HepG2 (cell line): Measurements from ENCODE around the gene PDE4D. TPM values are rescaled to one million over a fixed set of nuclear protein-coding genes. Genes with fewer than 3 reads are reported as not detected.

ENCODE experiments used
- ATAC-seq: fragments of 200-7000 bp; cut with Tn5 transposase; 3 replicates; pipeline ENCODE4 v1.9.1; 2020; ENCODE audit warnings: mild to moderate bottlenecking, moderate library complexity
- BruUV-seq: library from RNA; stranded (reverse); fragments of 400-500 nt; replicated peaks from 2 replicates; lab custom pipeline; 2021; lab: Mats Ljungman, UMichigan
- CTCF ChIA-PET: fragments of 300-600 bp; formaldehyde crosslinking; extraction: SDS; loops from one replicate; lab custom pipeline; 2021; ENCODE audit warnings: low total read pairs, inconsistent platforms, low intra/inter-chr PET ratio; lab: Yijun Ruan, JAX
- POLR2A ChIA-PET: fragments of 350-600 bp; sonication (Branson Sonifier 250); formaldehyde crosslinking; loops from one replicate; lab custom pipeline; 2020; ENCODE audit warnings: antibody characterized with exemption, inconsistent platforms; lab: Yijun Ruan, JAX
- DNase-seq: peaks from one replicate; pipeline ENCODE4 v3.0.0-alpha.2; 2015; ENCODE audit warnings: low spot score
- FAIRE-seq: peaks from 3 replicates; lab custom pipeline; 2011; peaks lifted over from hg19 to GRCh38; lab: Jason Lieb, UNC
- H2AFZ ChIP-seq: one replicate; pipeline ENCODE4 v1.6.1; 2011; ENCODE audit warnings: low read length, inconsistent platforms
- H3K27ac ChIP-seq: fragments of 300-600 bp; 3 replicates; pipeline ENCODE4 v1.8.0; 2011; ENCODE audit warnings: mixed run types, mild to moderate bottlenecking, mixed read lengths, low read length, inconsistent platforms; ENCODE audit not compliant: insufficient read depth; ENCODE audit errors: extremely low read length
- H3K27me3 ChIP-seq, 2 experiments: fragments of 200-600 bp in 1 of 2; 2 replicates in 1 of 2; 3 replicates in 1 of 2; pipeline versions ENCODE4 v1.6.0 to v1.8.0; 2011; ENCODE audit warnings: low read length in 2 of 2, mild to moderate bottlenecking in 2 of 2, moderate library complexity in 2 of 2, inconsistent platforms in 1 of 2; ENCODE audit not compliant: insufficient read depth in 2 of 2, control insufficient read depth in 1 of 2
- H3K36me3 ChIP-seq, 2 experiments: fragments of 200-600 bp in 1 of 2; replicated peaks in 1 of 2; 2 replicates in 1 of 2; 3 replicates in 1 of 2; pipeline versions ENCODE4 v1.5.1 to v1.8.0; 2011; ENCODE audit warnings: low read length in 2 of 2, inconsistent platforms in 1 of 2; ENCODE audit not compliant: insufficient read depth in 2 of 2, control insufficient read depth in 1 of 2
- H3K4me1 ChIP-seq: 2 replicates; pipeline ENCODE4 v1.5.1; 2012; ENCODE audit warnings: low read length, inconsistent platforms; ENCODE audit not compliant: insufficient read depth
- H3K4me2 ChIP-seq: 2 replicates; pipeline ENCODE4 v1.6.0; 2011; ENCODE audit warnings: low read depth, low read length, inconsistent platforms
- H3K4me3 ChIP-seq, 3 experiments: fragments of 200-600 bp in 1 of 3; sonication (generic), shearing (Covaris generic) in 1 of 3; replicated peaks in 1 of 3; 2 replicates each; pipeline ENCODE4 v1.5.1; 2011 to 2016; ENCODE audit warnings: low read length in 3 of 3, inconsistent platforms in 2 of 3, low read depth in 2 of 3, mild to moderate bottlenecking in 2 of 3, control low read depth in 1 of 3, mixed read lengths in 1 of 3; ENCODE audit not compliant: insufficient read depth in 1 of 3
- H3K79me2 ChIP-seq: one replicate; pipeline ENCODE4 v1.6.1; 2011; ENCODE audit warnings: low read length, inconsistent platforms; ENCODE audit not compliant: insufficient read depth
- H3K9ac ChIP-seq: 2 replicates; pipeline ENCODE4 v1.6.0; 2011; ENCODE audit warnings: mild to moderate bottlenecking, low read depth, low read length, inconsistent platforms; ENCODE audit not compliant: insufficient read depth
- H3K9me3 ChIP-seq: 2 replicates; pipeline ENCODE4 v1.5.1; 2012; ENCODE audit warnings: mild to moderate bottlenecking, low read length
- H4K20me1 ChIP-seq: 2 replicates; pipeline ENCODE4 v1.6.0; 2011; ENCODE audit warnings: inconsistent platforms, mild to moderate bottlenecking, low read length, moderate library complexity; ENCODE audit not compliant: insufficient read depth
- DR1 ChIP-seq: sonication (generic); formaldehyde crosslinking; IDR thresholded peaks from 2 replicates; pipeline ENCODE4 v1.8.0; 2021; ENCODE audit warnings: mild to moderate bottlenecking, missing genetic modification reagents, inconsistent platforms
- MIXL1 ChIP-seq: IDR thresholded peaks from 2 replicates; pipeline ENCODE4 v1.6.1; 2016
- XBP1 ChIP-seq: sonication (generic); formaldehyde crosslinking; IDR thresholded peaks from 2 replicates; pipeline ENCODE4 v1.5.0; 2020; ENCODE audit warnings: missing genetic modification reagents
- ZBTB20 ChIP-seq: sonication (generic); formaldehyde crosslinking; IDR thresholded peaks from 2 replicates; pipeline ENCODE4 v1.8.1; 2023; ENCODE audit warnings: missing genetic modification reagents, low read depth, mild to moderate bottlenecking, borderline replicate concordance
- ZNF44 ChIP-seq: sonication (generic); formaldehyde crosslinking; IDR thresholded peaks from 2 replicates; pipeline ENCODE4 v1.5.1; 2020; ENCODE audit warnings: mild to moderate bottlenecking, missing genetic modification reagents
- WGBS: methylation state at CpG from one replicate; pipeline ENCODE4 v1.1.6; 2017; ENCODE audit warnings: low lambda C conversion rate; 5-methylcytosine and 5-hydroxymethylcytosine counted together
- in situ Hi-C: cut with HindIII; loops from 2 replicates; pipeline ENCODE4 v1.10.0; 2017; ENCODE audit warnings: low pct_unique_long_range_greater_than_20kb; ENCODE audit not compliant: extremely low pct_ligation_motif_present
- intact Hi-C: fragments of 100-400 bp; cut with micrococcal nuclease; formaldehyde crosslinking; loops from one replicate; pipeline ENCODE4 v1.10.0; 2022; ENCODE audit not compliant: unreplicated experiment
- polyA plus RNA-seq, 8 experiments: library from polyadenylated mRNA; depleted of rRNA in 3 of 8; stranded (reverse) in 7 of 8; unstranded in 1 of 8; fragments of >200 nt; fragmentation: Illumina TruSeq in 4 of 8; extraction: Trizol in 4 of 8; gene quantifications; 2 replicates each; pipeline versions ENCODE4 v1.2.1 to v1.2.3, GENCODE V29; 2011 to 2016; ENCODE audit warnings: low read depth in 4 of 8, missing spikeins in 1 of 8, mixed read lengths in 1 of 8; ENCODE audit not compliant: insufficient read depth in 1 of 8
- total RNA-seq, 5 experiments: library from RNA; depleted of rRNA; stranded (reverse); fragments of >200 nt; fragmentation: Illumina TruSeq; extraction: Trizol; gene quantifications; 2 replicates each; pipeline ENCODE4 v1.2.3, GENCODE V29; 2016; ENCODE audit warnings: low read depth in 1 of 5
- TF ChIP-seq, protein P1 (sequence below): sonication (generic); formaldehyde crosslinking; IDR thresholded peaks from 2 replicates; pipeline ENCODE4 v1.4.0; 2020; ENCODE audit warnings: missing genetic modification reagents, borderline replicate concordance
- TF ChIP-seq, protein P2 (sequence below): IDR thresholded peaks from 2 replicates; pipeline ENCODE4 v1.6.1; 2018; ENCODE audit warnings: missing genetic modification reagents, mild to moderate bottlenecking, missing compliant biosample characterization

Gene PDE4D
- total and polyA plus RNA-seq, 2 of the 13 experiments (the other 11 are each of a cell fraction or from before 2014, with no cell fraction given) = 7.0 to 12.2 TPM

- BruUV-seq = no TSS peak
- ChIA-PET CTCF (no interaction called here), POLR2A (no interaction called here)
- H3K4me1 ChIP-seq = peaks cover 9% of the 10 kb centered on the region
- H4K20me1 ChIP-seq = no peaks in the 10 kb centered on the region; the same call in 1 of the 2 replicates
- H3K36me3 ChIP-seq = no peaks in the 10 kb centered on the region
- H3K4me2 ChIP-seq = no peak overlapping the region
- H2AFZ ChIP-seq = no peak overlapping the region
- ATAC-seq = no peak
- H3K27me3 ChIP-seq = no peaks in the 10 kb centered on the region
- intact Hi-C loops = no loop called here
- no peak overlapping the region for H3K4me3 ChIP-seq
- FAIRE-seq = no peak
- DNase-seq = no peak
- no peaks in the 10 kb centered on the region for H3K9me3 ChIP-seq
- TF ChIP-seq ZNF44 (CRISPR knock-in tag) (no peak), XBP1 (CRISPR knock-in tag) (no peak)
- TF ChIP-seq, all 625 proteins: peak for 0
- no peak overlapping the region for H3K27ac ChIP-seq
- in situ Hi-C loops = no loop called here
- H3K9ac ChIP-seq = no peak overlapping the region
- H3K79me2 ChIP-seq = no peaks in the 10 kb centered on the region
Measured at GRCh38 chr5:59115345-59115744, 778.2 kb downstream of the PDE4D start.

DNA sequence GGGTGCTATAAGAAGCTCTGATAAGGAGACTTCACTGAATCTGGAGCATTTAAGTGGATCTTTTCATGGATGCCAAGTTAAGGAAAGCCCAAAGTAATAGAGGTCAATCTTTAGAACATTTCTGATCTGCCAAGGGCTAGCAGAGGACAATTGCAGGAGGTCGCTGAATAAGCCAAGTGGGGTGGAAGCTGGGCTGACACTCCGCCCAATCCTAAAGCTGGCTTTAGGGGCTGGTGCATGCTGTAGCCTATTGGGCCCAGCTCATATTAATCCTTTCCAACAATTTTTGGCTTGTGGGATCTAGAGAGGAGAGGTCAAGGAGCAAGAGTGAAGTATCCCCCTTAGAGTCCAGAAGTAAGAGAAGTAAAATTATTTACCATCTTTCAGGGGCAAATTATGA lies 784.1 kb downstream of the PDE4D start:
- H2AFZ ChIP-seq = no peak overlapping the region
- no peak overlapping the region for H3K4me3 ChIP-seq
- no peak overlapping the region for H3K4me2 ChIP-seq
- H3K27me3 ChIP-seq = no peaks in the 10 kb centered on the region
- 62% methylated on average over 2 of the region's 2 CpGs for WGBS
- no peaks in the 10 kb centered on the region for H3K9me3 ChIP-seq
- no peaks in the 10 kb centered on the region for H3K4me1 ChIP-seq
- no TSS peak for BruUV-seq
- H3K27ac ChIP-seq = no peak overlapping the region
- no peaks in the 10 kb centered on the region for H3K36me3 ChIP-seq
- intact Hi-C loops (no loop called here), in situ Hi-C loops (no loop called here)
- no peak for DNase-seq
- CTCF ChIA-PET = no interaction called here
- POLR2A ChIA-PET = no interaction called here
- no peak overlapping the region for H3K9ac ChIP-seq
- FAIRE-seq = no peak
- TF ChIP-seq, protein P1, sequence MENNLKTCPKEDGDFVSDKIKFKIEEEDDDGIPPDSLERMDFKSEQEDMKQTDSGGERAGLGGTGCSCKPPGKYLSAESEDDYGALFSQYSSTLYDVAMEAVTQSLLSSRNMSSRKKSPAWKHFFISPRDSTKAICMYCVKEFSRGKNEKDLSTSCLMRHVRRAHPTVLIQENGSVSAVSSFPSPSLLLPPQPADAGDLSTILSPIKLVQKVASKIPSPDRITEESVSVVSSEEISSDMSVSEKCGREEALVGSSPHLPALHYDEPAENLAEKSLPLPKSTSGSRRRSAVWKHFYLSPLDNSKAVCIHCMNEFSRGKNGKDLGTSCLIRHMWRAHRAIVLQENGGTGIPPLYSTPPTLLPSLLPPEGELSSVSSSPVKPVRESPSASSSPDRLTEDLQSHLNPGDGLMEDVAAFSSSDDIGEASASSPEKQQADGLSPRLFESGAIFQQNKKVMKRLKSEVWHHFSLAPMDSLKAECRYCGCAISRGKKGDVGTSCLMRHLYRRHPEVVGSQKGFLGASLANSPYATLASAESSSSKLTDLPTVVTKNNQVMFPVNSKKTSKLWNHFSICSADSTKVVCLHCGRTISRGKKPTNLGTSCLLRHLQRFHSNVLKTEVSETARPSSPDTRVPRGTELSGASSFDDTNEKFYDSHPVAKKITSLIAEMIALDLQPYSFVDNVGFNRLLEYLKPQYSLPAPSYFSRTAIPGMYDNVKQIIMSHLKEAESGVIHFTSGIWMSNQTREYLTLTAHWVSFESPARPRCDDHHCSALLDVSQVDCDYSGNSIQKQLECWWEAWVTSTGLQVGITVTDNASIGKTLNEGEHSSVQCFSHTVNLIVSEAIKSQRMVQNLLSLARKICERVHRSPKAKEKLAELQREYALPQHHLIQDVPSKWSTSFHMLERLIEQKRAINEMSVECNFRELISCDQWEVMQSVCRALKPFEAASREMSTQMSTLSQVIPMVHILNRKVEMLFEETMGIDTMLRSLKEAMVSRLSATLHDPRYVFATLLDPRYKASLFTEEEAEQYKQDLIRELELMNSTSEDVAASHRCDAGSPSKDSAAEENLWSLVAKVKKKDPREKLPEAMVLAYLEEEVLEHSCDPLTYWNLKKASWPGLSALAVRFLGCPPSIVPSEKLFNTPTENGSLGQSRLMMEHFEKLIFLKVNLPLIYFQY (CRISPR knock-in tag) = no peak
- TF ChIP-seq MIXL1 (CRISPR knock-in tag) (no peak), ZBTB20 (CRISPR knock-in tag) (no peak), DR1 (CRISPR knock-in tag) (no peak)
- TF ChIP-seq, protein P2, sequence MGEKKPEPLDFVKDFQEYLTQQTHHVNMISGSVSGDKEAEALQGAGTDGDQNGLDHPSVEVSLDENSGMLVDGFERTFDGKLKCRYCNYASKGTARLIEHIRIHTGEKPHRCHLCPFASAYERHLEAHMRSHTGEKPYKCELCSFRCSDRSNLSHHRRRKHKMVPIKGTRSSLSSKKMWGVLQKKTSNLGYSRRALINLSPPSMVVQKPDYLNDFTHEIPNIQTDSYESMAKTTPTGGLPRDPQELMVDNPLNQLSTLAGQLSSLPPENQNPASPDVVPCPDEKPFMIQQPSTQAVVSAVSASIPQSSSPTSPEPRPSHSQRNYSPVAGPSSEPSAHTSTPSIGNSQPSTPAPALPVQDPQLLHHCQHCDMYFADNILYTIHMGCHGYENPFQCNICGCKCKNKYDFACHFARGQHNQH (CRISPR knock-in tag) = no peak
- no peaks in the 10 kb centered on the region; the same call in 1 of the 2 replicates for H4K20me1 ChIP-seq
- ATAC-seq = no peak
- H3K79me2 ChIP-seq = no peaks in the 10 kb centered on the region
